ENCODE data around the gene GLI1.
"Not testable (repeated sequence)": the region's sequence is repeated elsewhere in the genome, so short reads cannot be mapped to it uniquely, and the experiment has no call there.

Gene GLI1

DNA sequence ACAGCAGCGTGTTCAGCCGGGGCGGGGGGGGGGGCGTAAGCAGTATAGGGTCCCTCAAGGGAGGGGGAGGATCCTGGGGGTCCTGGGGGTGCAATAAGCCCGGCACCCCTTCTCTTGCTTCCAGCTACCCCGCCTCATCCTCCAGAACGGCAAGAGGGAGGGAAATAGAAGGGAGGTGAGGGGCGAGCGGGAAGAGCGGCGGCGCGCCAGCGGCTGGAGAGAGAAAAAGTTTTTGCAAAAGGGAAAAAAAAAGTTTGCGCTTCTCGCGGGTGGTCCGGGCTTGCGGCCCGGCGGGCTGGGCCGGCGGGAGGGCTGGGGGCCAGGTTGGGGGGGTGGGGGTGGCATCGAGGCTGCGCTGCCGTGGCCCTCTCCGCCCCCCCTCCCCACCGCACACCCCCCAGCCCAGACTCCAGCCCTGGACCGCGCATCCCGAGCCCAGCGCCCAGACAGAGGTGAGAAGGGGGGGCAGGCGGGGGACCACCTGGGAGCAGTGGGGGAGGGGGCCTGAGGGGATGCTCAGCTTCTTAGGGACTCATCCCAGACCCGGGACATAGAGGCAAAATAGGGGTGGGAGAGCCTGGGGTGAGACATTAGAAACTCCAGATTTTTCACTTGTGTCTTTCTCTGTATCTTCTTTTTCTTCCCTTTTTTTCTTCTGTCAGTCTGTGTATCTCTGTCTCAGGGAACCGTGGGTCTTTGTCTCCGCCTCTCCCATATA is at the start of gene GLI1:
Gene GLI1 (plus strand): TSS at position 36 of the 718 bp plus-strand sequence. CDS start 3,907 bp downstream, outside the sequence.
- Mint-ChIP-seq H3K4me3 (peak within 1 kb of the TSS; percentile 88), H3K27ac (peak within 1 kb of the TSS; percentile 80), H3K9me3 (no peaks in the 10 kb centered on the region), H3K27me3 (ENCODE audit: low read depth, poor library complexity) (peaks cover 49% of the 10 kb centered on the region), H3K4me1 (peaks cover 68% of the 10 kb centered on the region), H3K36me3 (ENCODE audit: low read depth) (no peaks in the 10 kb centered on the region)
- TF ChIP-seq, protein P1, sequence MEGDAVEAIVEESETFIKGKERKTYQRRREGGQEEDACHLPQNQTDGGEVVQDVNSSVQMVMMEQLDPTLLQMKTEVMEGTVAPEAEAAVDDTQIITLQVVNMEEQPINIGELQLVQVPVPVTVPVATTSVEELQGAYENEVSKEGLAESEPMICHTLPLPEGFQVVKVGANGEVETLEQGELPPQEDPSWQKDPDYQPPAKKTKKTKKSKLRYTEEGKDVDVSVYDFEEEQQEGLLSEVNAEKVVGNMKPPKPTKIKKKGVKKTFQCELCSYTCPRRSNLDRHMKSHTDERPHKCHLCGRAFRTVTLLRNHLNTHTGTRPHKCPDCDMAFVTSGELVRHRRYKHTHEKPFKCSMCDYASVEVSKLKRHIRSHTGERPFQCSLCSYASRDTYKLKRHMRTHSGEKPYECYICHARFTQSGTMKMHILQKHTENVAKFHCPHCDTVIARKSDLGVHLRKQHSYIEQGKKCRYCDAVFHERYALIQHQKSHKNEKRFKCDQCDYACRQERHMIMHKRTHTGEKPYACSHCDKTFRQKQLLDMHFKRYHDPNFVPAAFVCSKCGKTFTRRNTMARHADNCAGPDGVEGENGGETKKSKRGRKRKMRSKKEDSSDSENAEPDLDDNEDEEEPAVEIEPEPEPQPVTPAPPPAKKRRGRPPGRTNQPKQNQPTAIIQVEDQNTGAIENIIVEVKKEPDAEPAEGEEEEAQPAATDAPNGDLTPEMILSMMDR (IDR thresholded peaks at IDR 0.05), result no peak
- peak; percentile 40 for DNase-seq

DNA sequence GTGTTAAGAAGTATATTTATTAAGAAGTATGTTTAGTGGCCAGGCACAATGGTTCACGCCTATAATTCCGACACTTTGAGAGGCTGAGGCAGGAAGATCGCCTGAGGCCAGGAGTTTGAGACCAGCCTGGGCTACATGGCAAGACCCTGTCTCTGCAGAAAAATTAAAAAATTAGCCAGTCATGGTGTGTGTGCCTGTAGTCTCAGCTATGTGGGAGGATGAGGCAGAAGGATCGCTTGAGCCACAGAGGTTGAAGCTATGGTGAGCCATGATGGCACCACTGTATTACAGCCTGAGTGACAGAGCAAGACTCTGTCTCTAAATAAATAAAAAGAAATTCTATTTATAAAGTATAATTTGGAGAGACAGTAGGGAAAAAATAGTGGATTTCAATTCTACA is 49.1 kb upstream of the GLI1 start:
- peak overlapping the region; percentile 81 for H3K27ac Mint-ChIP-seq
- TF ChIP-seq, protein P1 (IDR thresholded peaks at IDR 0.05), result no peak
- no peak overlapping the region for H3K4me3 Mint-ChIP-seq

DNA sequence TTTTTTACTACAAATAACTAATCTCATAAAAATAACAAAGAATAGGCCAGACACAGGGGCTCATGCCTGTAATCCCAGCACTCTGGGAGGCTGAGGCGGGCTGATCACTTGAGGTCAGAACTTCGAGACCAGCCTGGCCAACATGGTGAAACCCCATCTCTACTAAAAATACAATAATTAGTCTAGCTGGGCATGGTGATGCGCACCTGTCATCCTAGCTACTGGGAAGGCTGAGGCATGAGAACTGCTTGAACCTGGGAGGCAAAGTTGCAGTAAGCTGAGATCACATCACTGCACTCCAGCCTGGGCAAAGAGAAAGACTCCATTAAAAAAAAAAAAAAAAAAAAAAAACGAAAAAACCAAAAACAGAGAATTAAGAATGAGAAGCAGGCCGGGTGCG is 45.4 kb upstream of the GLI1 start:
- Mint-ChIP-seq H3K4me1 (peaks cover 17% of the 10 kb centered on the region), H3K36me3 (ENCODE audit: low read depth) (peaks cover 16% of the 10 kb centered on the region)
- H3K4me3 Mint-ChIP-seq; DNase-seq; H3K9me3 Mint-ChIP-seq; H3K27me3 Mint-ChIP-seq (ENCODE audit: low read depth, poor library complexity); H3K27ac Mint-ChIP-seq: not testable (repeated sequence)

More for the DNA sequence above, 49.1 kb upstream of the GLI1 start:
- Mint-ChIP-seq H3K4me1 (peaks cover 12% of the 10 kb centered on the region), H3K36me3 (ENCODE audit: low read depth) (peaks cover 18% of the 10 kb centered on the region), H3K9me3 (no peaks in the 10 kb centered on the region), H3K27me3 (ENCODE audit: low read depth, poor library complexity) (no peaks in the 10 kb centered on the region)
- no peak for DNase-seq

DNA sequence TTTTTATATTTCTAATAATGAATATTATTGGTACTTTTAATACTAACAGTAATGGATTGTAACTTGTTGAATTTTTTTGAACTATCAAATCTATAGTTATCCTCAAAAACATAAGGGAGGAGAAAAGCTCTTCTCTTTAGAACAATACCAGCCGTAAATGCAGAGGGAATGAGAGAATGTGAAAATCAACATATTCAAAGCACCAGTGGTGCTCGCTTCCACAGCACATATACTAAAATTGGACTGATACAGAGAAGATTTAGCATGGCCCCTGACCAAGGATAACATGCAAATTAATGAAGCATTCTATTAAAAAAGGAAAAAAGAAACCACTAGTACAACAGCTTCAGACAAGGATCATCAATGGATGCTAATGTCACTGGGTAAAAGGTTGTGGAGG is 44.5 kb upstream of the GLI1 start:
- TF ChIP-seq, protein P1 (IDR thresholded peaks at IDR 0.05), result no peak
- DNase-seq, result no peak
- H3K4me1 Mint-ChIP-seq, result peaks cover 14% of the 10 kb centered on the region
- no peak overlapping the region for H3K4me3 Mint-ChIP-seq
- H3K27ac Mint-ChIP-seq, result no peak overlapping the region
- H3K9me3 Mint-ChIP-seq, result no peaks in the 10 kb centered on the region
- H3K27me3 Mint-ChIP-seq (ENCODE audit: low read depth, poor library complexity), result no peaks in the 10 kb centered on the region
- peaks cover 23% of the 10 kb centered on the region for H3K36me3 Mint-ChIP-seq (ENCODE audit: low read depth)

DNA sequence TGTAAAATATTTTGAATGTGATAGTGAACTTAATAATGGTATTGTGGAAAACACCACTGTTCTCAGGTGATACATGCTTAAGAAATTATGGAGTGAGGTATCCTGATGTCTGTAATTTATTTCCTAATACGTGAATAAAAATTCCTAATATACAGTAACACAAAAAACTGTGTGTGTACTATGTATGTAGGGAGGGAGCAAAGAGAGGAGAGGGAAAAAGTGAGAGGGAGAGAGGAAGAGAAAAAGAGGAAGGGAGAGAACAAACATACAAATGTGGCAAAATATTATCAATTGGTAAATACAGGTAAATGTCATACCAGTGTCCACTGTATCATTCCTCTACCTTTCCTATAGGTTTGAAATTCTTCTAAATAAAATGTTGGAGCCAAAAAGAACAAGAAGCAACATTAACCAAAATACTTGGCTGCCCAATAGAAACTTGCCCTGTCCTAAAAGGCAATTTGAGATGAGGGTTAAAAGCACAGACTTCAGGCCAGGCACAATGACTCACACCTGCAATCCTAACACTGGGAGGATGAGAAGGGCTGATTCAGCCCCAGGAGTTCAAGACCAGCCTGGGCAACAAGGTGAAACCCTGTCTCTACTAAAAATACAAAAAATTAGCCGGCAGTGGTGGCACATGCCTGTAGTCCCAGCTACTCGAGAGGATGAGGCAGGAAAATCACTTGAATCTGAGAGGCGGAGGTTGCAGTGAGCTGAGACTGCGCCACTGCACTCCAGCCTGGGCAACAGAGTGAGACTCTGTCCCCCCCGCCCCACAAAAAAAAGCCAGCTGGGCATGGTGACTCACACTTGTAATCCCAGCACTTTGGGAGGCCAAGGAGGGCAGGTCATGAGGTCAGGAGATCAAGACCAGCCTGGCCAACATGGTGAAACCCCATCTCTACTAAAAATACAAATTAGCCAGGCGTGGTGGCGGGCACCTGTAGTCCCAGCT is 43.3 kb upstream of the GLI1 start:
- no peak for DNase-seq
- TF ChIP-seq, protein P1 (IDR thresholded peaks at IDR 0.05), result no peak
- H3K4me3 Mint-ChIP-seq, result no peak overlapping the region

DNA sequence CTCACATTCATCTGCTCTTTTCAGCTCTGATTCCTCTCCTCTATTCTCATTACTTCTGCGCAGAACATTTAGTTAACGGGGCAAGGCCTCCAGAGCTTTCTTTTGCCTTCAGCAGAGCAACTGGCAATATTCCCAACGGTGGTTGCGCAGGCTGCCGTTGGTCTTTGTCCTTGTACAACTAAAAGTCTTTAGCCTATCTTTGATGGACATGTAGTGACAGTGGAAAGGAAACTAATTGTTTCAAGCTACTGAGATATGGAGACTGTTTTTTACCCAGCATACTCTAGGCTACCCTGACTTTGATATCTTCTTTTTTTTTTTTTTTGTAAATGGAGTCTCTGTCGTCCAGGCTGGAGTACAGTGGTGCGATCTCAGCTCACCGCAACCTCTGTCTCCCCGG is 41.3 kb upstream of the GLI1 start:
- H3K36me3 Mint-ChIP-seq (ENCODE audit: low read depth), result peaks cover 38% of the 10 kb centered on the region
- H3K27ac Mint-ChIP-seq, result no peak overlapping the region
- peaks cover 15% of the 10 kb centered on the region for H3K4me1 Mint-ChIP-seq
- H3K4me3 Mint-ChIP-seq, result no peak overlapping the region
- H3K9me3 Mint-ChIP-seq, result no peaks in the 10 kb centered on the region
- TF ChIP-seq, protein P1 (IDR thresholded peaks at IDR 0.05), result no peak
- no peaks in the 10 kb centered on the region for H3K27me3 Mint-ChIP-seq (ENCODE audit: low read depth, poor library complexity)
- no peak for DNase-seq

More for the DNA sequence above, 43.3 kb upstream of the GLI1 start:
- H3K36me3 Mint-ChIP-seq (ENCODE audit: low read depth), result peaks cover 30% of the 10 kb centered on the region
- no peaks in the 10 kb centered on the region for H3K27me3 Mint-ChIP-seq (ENCODE audit: low read depth, poor library complexity)
- H3K9me3 Mint-ChIP-seq, result no peaks in the 10 kb centered on the region
- peaks cover 15% of the 10 kb centered on the region for H3K4me1 Mint-ChIP-seq
- no peak overlapping the region for H3K27ac Mint-ChIP-seq
